ENCODE measurements around the gene ADNP. TPM values are rescaled to one million over a fixed set of nuclear protein-coding genes. Genes with fewer than 3 reads are reported as not detected.

The ADNP gene
- polyA plus RNA-seq, 1 donor (not counting 4 experiments of a cell fraction or from before 2014, with no cell fraction given): 29.3 TPM

DNA sequence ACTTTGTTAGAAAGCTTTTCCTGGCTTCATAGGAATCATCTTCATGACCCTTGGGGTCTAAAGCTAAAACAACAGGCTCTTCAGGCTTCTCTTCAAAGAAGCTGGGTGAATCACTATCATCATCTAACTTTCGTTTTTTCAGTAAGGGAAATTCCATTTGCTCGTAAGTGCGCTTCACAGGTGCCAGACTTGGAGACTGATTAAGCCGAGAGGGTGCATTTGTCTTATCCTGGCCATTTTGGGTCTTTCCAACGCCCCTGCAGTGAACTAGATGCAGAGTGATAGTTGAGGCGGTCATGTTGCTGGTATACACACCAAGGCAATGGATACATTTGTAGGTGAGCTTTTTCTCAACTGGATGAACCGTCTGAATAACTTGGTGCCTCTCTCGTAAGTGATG, 38.8 kb downstream of the ADNP start:
- Histone ChIP-seq H4K20me1 (ENCODE audit: control insufficient read depth, extremely low read depth, insufficient read depth, low read length) (peaks cover 3% of the 10 kb centered on the region), H3K27ac (ENCODE audit: control insufficient read depth, insufficient read depth, low read length) (no peak overlapping the region), H3K9me3 (ENCODE audit: control insufficient read depth, low read depth, low read length) (no peaks in the 10 kb centered on the region), H2AFZ (ENCODE audit: control insufficient read depth, low read length) (no peak overlapping the region), H3K4me2 (ENCODE audit: control insufficient read depth, extremely low read depth, insufficient read depth, low read depth, low read length) (no peak overlapping the region), H3K9me1 (ENCODE audit: control insufficient read depth, extremely low read depth, insufficient read depth, low read length) (no peaks in the 10 kb centered on the region), H3K27me3 (ENCODE audit: control insufficient read depth, extremely low read depth, insufficient read depth, low read length) (no peaks in the 10 kb centered on the region), H3K36me3 (ENCODE audit: control insufficient read depth in 2 of 2, extremely low read depth in 1 of 2, insufficient read depth in 2 of 2, low read length in 2 of 2) (peaks cover 28 to 49% of the 10 kb centered on the region in 2 experiments), H3K79me2 (ENCODE audit: control insufficient read depth, insufficient read depth, low read length) (peaks cover 12% of the 10 kb centered on the region), H3K9ac (ENCODE audit: control insufficient read depth, extremely low read depth, insufficient read depth, low read length) (no peak overlapping the region), H3K4me3 (ENCODE audit: control insufficient read depth in 2 of 3, extremely low read depth in 1 of 3, insufficient read depth in 2 of 3, low read depth in 1 of 3, low read length in 3 of 3) (no peak overlapping the region), H3K4me1 (ENCODE audit: control insufficient read depth, extremely low read depth, insufficient read depth, low read length) (no peaks in the 10 kb centered on the region)
- DNase-seq (ENCODE audit: low read depth, low spot score) (no peak), FAIRE-seq (no peak)
- TF ChIP-seq, protein P1, sequence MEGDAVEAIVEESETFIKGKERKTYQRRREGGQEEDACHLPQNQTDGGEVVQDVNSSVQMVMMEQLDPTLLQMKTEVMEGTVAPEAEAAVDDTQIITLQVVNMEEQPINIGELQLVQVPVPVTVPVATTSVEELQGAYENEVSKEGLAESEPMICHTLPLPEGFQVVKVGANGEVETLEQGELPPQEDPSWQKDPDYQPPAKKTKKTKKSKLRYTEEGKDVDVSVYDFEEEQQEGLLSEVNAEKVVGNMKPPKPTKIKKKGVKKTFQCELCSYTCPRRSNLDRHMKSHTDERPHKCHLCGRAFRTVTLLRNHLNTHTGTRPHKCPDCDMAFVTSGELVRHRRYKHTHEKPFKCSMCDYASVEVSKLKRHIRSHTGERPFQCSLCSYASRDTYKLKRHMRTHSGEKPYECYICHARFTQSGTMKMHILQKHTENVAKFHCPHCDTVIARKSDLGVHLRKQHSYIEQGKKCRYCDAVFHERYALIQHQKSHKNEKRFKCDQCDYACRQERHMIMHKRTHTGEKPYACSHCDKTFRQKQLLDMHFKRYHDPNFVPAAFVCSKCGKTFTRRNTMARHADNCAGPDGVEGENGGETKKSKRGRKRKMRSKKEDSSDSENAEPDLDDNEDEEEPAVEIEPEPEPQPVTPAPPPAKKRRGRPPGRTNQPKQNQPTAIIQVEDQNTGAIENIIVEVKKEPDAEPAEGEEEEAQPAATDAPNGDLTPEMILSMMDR (optimal IDR thresholded peaks at IDR 0.05 in 1 of 3, IDR thresholded peaks at IDR 0.05 in 1 of 3, conservative IDR thresholded peaks at IDR 0.05 in 1 of 3; ENCODE audit: extremely low read depth in 1 of 3, insufficient read depth in 2 of 3, low read length in 3 of 3): no peak
- no peak for TF ChIP-seq EZH2 (IDR thresholded peaks at IDR 0.05; ENCODE audit: low read length)
- dilution Hi-C loops (cut with MboI; ENCODE audit: extremely low pct_ligation_motif_present, low sequenced_read_pairs): loop anchor here (10.0 kb wide), 1 partner anchor 58 kb away; no protein-coding TSS in a partner anchor

DNA sequence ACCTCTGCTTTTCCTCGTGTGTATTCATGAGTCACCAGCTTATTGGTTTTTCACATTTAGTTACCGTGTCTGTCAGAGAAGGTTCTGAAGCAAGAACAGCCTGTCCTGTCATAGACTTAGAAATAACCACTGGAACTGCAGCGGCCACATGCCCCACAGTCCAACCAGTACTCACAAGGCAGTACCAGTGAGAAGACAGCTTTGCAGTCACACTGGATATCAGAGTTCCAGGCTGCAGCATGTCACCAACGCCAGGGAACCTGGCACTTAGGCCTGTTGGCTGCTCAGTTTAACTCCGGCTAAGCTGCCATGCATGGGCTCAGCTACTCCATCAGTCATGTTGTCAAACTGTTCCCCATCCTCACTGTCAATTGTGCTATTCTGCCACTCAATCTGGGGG, 40.1 kb downstream of the ADNP start:
- Histone ChIP-seq H3K4me3 (ENCODE audit: control insufficient read depth in 2 of 3, extremely low read depth in 1 of 3, insufficient read depth in 2 of 3, low read depth in 1 of 3, low read length in 3 of 3) (no peak overlapping the region), H3K27ac (ENCODE audit: control insufficient read depth, insufficient read depth, low read length) (no peak overlapping the region), H3K4me2 (ENCODE audit: control insufficient read depth, extremely low read depth, insufficient read depth, low read depth, low read length) (no peak overlapping the region), H3K79me2 (ENCODE audit: control insufficient read depth, insufficient read depth, low read length) (peaks cover 9% of the 10 kb centered on the region), H3K36me3 (ENCODE audit: control insufficient read depth in 2 of 2, extremely low read depth in 1 of 2, insufficient read depth in 2 of 2, low read length in 2 of 2) (peaks cover 28 to 45% of the 10 kb centered on the region in 2 experiments), H3K9ac (ENCODE audit: control insufficient read depth, extremely low read depth, insufficient read depth, low read length) (no peak overlapping the region), H3K27me3 (ENCODE audit: control insufficient read depth, extremely low read depth, insufficient read depth, low read length) (no peaks in the 10 kb centered on the region), H4K20me1 (ENCODE audit: control insufficient read depth, extremely low read depth, insufficient read depth, low read length) (peaks cover 3% of the 10 kb centered on the region), H3K9me1 (ENCODE audit: control insufficient read depth, extremely low read depth, insufficient read depth, low read length) (no peaks in the 10 kb centered on the region), H3K4me1 (ENCODE audit: control insufficient read depth, extremely low read depth, insufficient read depth, low read length) (no peaks in the 10 kb centered on the region), H3K9me3 (ENCODE audit: control insufficient read depth, low read depth, low read length) (no peaks in the 10 kb centered on the region), H2AFZ (ENCODE audit: control insufficient read depth, low read length) (no peak overlapping the region)
- DNase-seq (ENCODE audit: low read depth, low spot score) (no peak), FAIRE-seq (no peak)
- TF ChIP-seq EZH2 (IDR thresholded peaks at IDR 0.05; ENCODE audit: low read length): no peak
- TF ChIP-seq, protein P1 (optimal IDR thresholded peaks at IDR 0.05 in 1 of 3, IDR thresholded peaks at IDR 0.05 in 1 of 3, conservative IDR thresholded peaks at IDR 0.05 in 1 of 3; ENCODE audit: extremely low read depth in 1 of 3, insufficient read depth in 2 of 3, low read length in 3 of 3): no peak
- dilution Hi-C loops (cut with MboI; ENCODE audit: extremely low pct_ligation_motif_present, low sequenced_read_pairs): loop anchor here (10.0 kb wide), 1 partner anchor 56 kb away; no protein-coding TSS in a partner anchor
